ENCODE results near the gene GPR161. TPM values are rescaled to one million over a fixed set of nuclear protein-coding genes. Genes with fewer than 3 reads are reported as not detected.

The GPR161 gene
- total and polyA plus RNA-seq, 9 of the 15 experiments (the other 6 are each of a cell fraction or from before 2014, with no cell fraction given): 0.15 to 2.4 (median 0.76) TPM

DNA sequence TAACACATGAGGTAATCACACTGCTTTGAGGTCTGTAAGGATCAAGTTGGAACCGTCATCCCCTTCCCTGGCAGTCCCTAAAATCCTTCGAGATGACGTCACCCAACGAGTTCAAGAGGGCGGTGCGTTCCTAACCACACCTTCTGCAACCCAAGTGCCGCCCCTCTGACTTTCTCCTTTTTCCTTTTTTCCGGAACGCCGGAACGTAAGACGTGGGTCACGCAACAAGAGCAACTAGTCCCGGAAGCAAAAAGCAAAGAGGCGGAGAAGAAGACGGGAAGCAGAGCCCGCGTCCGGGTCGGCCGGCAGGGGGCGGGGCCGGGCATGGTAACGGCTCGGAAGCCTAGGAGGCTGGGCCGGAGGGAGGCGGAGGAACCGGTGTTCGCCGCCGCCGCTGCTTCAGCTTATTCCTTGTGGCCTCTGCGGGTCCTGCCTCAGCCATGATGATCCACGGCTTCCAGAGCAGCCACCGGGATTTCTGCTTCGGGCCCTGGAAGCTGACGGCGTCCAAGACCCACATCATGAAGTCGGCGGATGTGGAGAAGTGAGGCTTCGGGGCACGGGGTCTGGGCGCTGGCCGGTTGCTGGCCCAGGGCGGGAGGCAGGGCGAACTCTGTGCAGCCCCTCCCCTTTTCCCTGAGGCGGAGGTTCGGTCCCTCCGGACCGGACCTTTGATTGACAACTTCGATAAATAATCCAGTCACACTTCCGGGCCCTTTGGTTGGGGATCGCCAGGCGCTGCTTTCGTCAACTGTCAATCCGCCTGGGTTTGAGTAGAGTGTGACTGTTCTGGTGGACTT, 42.1 kb upstream of the GPR161 start, which contains the start of gene TIPRL (continued):
- TF ChIP-seq, protein P1, sequence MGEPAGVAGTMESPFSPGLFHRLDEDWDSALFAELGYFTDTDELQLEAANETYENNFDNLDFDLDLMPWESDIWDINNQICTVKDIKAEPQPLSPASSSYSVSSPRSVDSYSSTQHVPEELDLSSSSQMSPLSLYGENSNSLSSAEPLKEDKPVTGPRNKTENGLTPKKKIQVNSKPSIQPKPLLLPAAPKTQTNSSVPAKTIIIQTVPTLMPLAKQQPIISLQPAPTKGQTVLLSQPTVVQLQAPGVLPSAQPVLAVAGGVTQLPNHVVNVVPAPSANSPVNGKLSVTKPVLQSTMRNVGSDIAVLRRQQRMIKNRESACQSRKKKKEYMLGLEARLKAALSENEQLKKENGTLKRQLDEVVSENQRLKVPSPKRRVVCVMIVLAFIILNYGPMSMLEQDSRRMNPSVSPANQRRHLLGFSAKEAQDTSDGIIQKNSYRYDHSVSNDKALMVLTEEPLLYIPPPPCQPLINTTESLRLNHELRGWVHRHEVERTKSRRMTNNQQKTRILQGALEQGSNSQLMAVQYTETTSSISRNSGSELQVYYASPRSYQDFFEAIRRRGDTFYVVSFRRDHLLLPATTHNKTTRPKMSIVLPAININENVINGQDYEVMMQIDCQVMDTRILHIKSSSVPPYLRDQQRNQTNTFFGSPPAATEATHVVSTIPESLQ (CRISPR knock-in tag; IDR thresholded peaks at IDR 0.05): peak; percentile 89; the same call in 1 of the 2 replicates
- TF ChIP-seq XRCC5 (IDR thresholded peaks at IDR 0.05; ENCODE audit: low read depth, low read length): peak; percentile 64
- TF ChIP-seq ZNF121 (CRISPR knock-in tag; conservative IDR thresholded peaks at IDR 0.05): no peak
- TF ChIP-seq PRMT5 (CRISPR knock-in tag; IDR thresholded peaks at IDR 0.05): no peak
- TF ChIP-seq, protein P2, sequence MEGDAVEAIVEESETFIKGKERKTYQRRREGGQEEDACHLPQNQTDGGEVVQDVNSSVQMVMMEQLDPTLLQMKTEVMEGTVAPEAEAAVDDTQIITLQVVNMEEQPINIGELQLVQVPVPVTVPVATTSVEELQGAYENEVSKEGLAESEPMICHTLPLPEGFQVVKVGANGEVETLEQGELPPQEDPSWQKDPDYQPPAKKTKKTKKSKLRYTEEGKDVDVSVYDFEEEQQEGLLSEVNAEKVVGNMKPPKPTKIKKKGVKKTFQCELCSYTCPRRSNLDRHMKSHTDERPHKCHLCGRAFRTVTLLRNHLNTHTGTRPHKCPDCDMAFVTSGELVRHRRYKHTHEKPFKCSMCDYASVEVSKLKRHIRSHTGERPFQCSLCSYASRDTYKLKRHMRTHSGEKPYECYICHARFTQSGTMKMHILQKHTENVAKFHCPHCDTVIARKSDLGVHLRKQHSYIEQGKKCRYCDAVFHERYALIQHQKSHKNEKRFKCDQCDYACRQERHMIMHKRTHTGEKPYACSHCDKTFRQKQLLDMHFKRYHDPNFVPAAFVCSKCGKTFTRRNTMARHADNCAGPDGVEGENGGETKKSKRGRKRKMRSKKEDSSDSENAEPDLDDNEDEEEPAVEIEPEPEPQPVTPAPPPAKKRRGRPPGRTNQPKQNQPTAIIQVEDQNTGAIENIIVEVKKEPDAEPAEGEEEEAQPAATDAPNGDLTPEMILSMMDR (IDR thresholded peaks at IDR 0.05 in 2 of 3, conservative IDR thresholded peaks at IDR 0.05 in 1 of 3; ENCODE audit: insufficient read depth in 2 of 3, low read depth in 1 of 3, low read length in 3 of 3): peak; percentile 74 to 87 (median 82)
- TF ChIP-seq ETV1 (tag; conservative IDR thresholded peaks at IDR 0.05; ENCODE audit: low read depth): peak; percentile 71
- no peak for TF ChIP-seq ZNF778 (CRISPR knock-in tag; IDR thresholded peaks at IDR 0.05)
- TF ChIP-seq ZNF354B (CRISPR knock-in tag; IDR thresholded peaks at IDR 0.05): no peak
- TF ChIP-seq SNIP1 (IDR thresholded peaks at IDR 0.05; ENCODE audit: low read depth): no peak
- TF ChIP-seq SPI1 (IDR thresholded peaks at IDR 0.05; ENCODE audit: borderline replicate concordance, low read depth, low read length): peak; percentile 21; the same call in 1 of the 2 replicates
- TF ChIP-seq ZNF263 (CRISPR knock-in tag; IDR thresholded peaks at IDR 0.05; ENCODE audit: borderline replicate concordance): peak; percentile 98
- peak; percentile 68 for TF ChIP-seq MXI1 (IDR thresholded peaks at IDR 0.05; ENCODE audit: low read depth, low read length)
- 0 out of 2 replicates have a peak, but pooled peaks have one; percentile 83 for TF ChIP-seq KAT7 (CRISPR knock-in tag; IDR thresholded peaks at IDR 0.05; ENCODE audit: borderline replicate concordance)
- TF ChIP-seq RBFOX2 (IDR thresholded peaks at IDR 0.05; ENCODE audit: low read depth, low read length): peak; percentile 95
- no peak for TF ChIP-seq PTRF (tag; IDR thresholded peaks at IDR 0.05)
- peak; percentile 89; the same call in 1 of the 2 replicates for TF ChIP-seq ERF (CRISPR knock-in tag; IDR thresholded peaks at IDR 0.05)
- TF ChIP-seq, protein P3, sequence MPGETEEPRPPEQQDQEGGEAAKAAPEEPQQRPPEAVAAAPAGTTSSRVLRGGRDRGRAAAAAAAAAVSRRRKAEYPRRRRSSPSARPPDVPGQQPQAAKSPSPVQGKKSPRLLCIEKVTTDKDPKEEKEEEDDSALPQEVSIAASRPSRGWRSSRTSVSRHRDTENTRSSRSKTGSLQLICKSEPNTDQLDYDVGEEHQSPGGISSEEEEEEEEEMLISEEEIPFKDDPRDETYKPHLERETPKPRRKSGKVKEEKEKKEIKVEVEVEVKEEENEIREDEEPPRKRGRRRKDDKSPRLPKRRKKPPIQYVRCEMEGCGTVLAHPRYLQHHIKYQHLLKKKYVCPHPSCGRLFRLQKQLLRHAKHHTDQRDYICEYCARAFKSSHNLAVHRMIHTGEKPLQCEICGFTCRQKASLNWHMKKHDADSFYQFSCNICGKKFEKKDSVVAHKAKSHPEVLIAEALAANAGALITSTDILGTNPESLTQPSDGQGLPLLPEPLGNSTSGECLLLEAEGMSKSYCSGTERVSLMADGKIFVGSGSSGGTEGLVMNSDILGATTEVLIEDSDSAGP (CRISPR knock-in tag; IDR thresholded peaks at IDR 0.05): no peak
- TF ChIP-seq MYC (IDR thresholded peaks at IDR 0.05; ENCODE audit: low read depth, low read length): peak; percentile 83
- peak; percentile 32; the same call in 1 of the 2 replicates for TF ChIP-seq MYC (CRISPR knock-in tag; IDR thresholded peaks at IDR 0.05; ENCODE audit: borderline replicate concordance, low read depth)
- TF ChIP-seq ZNF644 (tag; IDR thresholded peaks at IDR 0.05; ENCODE audit: low read depth): peak; percentile 84; the same call in 1 of the 2 replicates
- TF ChIP-seq, protein P4, sequence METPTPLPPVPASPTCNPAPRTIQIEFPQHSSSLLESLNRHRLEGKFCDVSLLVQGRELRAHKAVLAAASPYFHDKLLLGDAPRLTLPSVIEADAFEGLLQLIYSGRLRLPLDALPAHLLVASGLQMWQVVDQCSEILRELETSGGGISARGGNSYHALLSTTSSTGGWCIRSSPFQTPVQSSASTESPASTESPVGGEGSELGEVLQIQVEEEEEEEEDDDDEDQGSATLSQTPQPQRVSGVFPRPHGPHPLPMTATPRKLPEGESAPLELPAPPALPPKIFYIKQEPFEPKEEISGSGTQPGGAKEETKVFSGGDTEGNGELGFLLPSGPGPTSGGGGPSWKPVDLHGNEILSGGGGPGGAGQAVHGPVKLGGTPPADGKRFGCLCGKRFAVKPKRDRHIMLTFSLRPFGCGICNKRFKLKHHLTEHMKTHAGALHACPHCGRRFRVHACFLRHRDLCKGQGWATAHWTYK (CRISPR knock-in tag; IDR thresholded peaks at IDR 0.05): peak; percentile 40; the same call in 1 of the 2 replicates

Data from K562 (cell line).